Measurements from ENCODE around the gene CDKL5.
A peak's percentile ranks its signal among the peaks of the same experiment; 100 is the strongest.

CDKL5 gene

DNA sequence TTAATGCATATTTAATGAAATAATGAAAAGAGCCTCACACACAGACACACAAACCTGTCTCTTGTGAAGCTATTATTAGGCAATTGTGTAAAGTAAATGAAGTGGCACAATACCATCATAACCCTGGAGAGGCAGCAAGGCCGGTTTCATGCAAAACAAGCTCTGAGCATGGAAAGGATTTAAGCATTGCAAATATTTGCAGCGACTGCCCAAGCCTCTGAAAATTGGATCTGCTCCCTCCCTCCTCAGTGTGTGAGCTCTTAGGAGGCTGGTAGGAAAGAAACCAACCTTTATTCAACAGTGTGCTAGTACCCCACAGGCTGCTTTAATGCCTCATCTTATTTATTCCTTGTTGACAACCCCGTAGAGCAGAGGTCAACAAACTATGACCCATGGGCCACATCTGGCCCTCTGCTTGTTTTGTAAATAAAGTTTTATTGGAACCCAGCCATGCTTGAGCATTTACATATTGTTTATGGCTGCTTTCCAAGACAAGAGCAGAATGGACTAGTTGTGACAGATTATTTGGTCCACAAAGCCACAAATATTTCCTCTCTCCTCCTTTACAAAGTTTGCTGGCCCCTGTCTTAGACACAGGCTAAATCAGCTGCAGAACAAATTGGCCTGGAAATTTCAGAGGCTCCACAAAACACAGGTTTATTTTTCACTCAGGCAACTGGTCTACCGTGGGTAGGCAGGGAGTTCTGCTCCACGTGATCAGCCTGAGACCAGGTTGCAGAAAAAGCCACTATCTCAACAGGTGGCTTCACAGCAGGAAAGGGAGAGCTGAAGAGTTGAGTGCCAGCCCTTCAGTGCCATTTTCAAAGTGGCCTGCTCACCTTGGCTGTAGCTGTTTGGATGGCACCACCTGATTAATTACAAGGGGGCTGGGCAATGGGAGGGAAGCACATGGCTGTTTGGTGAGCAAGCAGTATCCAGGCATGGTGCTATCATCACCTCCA, 229.7 kb downstream of the CDKL5 start:
- DNase-seq = no peak

GRCh38 chrX:18661273-18661672, 235.9 kb downstream of the CDKL5 start:
- DNase-seq = no peak

GRCh38 chrX:18664947-18665346, 239.5 kb downstream of the CDKL5 start:
- DNase-seq = no peak

- DNase-seq = no peak
Observed at GRCh38 chrX:18666614-18667013, 241.2 kb downstream of the CDKL5 start.

DNA sequence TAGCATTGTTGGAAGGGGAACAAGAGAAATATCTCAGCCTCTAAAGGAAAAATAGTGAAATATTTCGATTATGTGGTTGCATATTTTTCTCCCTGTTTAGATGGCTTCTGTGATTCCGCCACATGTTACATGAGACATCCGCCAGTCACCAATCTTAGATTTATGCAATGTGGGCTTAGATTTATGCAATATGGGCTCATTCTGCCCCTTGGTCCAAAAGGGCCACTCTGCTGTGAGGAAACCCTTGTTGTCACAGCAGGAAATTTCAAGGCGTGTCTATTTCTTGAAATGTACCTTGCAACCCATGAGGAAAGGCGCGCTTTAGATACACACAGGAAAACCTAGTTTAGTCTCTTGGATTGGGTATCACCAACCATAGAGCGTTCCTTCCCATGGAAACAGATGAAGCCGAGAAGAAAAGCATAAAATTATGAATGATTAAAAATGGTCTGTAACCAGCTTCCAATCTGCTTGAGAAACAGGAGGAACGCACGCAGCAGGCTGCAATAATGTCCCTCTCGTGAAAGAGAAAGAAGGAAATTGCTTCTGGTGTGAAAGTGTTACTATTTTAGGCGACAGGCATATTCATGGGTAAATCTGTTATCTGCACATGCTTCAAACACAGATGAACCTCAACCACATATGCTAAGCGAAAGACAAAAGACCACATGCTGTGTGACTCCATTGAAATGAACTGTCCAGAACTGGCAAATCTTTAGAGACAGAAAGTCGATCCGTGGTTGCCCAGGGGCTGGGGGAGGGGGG, 242.8 kb downstream of the CDKL5 start:
- DNase-seq = peak; percentile 75

DNA sequence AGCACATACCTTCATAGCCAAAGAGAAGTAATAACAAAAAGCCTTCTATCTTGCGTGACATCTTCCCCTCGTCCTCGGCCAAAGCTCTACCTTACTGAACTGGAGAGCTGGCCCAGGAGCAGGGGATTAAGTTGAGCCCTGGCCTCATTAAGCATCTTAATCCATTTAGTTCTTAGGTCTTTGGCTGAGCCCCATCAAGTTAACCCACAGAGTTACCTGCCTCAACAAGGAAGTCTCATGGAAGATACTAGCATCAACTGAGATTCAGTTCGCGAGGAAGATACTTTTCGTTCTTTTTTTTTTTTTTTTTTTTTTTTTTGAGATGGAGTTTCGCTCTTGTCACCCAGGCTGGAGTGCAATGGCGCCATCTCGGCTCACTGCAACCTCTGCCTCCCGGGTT, 246.6 kb downstream of the CDKL5 start, which contains the start of gene RS1:
Gene RS1, minus strand, starts transcription at position 101 of the 400 bp plus-strand sequence. Its CDS starts 40 bp downstream, at position 61.
- no peak for DNase-seq

- DNase-seq = no peak
Observed at GRCh38 chrX:18674417-18674787, 249.0 kb downstream of the CDKL5 start.

DNA sequence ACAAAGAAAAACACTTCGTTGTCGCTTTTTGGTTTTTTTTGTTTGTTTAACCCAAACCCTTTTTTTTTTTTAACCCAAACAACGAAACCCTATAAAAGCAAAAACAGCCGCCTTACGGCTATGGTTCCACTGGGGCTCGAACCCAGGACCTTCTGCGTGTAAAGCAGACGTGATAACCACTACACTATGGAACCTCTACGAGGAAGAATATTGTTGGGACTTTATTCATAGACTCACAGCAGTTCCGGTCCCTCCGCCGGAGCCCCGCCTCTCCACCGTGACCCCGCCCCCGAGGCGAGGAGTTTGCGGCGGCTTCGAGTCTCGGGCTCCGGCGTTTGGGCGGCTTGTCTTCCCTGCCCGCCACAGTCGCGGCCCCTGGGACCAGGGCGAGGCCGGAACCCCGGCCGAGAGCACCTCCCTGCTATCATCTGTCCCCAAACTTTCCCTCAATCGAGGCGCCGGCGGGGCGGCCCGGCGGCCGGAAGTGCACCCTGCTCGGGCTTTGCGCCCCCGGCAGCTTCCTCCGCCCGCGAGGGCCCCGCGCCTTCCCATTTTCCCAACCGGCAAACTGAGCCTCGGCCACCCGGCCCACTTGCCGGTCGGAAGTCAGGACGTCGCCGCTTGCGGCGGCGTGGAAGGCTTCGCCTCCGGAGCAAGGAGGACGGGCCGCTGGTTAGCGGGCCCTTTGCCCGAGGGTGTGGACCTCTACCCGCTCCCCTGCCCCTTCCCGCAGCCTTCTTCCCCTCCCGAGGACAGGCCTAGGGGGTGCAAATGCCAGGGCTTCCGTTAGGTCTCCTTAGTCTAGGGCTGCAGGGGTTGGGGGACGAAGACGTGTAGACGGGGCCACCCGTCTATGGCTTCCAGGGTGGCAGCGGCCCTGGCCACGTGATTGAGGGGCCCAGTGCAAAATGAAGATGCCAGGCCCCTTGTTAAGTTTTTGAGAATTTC, 249.7 kb downstream of the CDKL5 start:
- DNase-seq = peak; percentile 88

- no peak for DNase-seq
Observed at GRCh38 chrX:18676050-18676449, 250.6 kb downstream of the CDKL5 start.

DNA sequence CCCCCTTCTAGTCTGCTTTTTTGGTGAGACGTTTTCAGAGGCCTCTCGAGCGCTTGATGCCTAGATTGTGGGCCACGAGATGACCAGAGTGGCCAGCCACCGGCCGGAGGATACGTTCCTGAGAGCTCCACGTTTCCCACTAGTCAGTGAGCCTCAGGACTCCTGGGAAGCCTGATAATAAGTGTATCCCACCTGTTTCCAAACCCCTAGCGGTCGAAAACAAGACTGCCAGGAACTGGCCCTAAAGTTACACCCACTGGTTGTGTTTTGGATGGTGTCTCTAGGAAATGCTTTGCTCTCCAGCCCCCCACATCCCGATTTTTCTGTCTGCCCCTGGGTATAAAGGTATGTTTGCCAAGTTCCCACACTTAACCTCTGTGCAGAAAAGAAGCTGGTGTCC, 251.1 kb downstream of the CDKL5 start:
- no peak for DNase-seq

DNA sequence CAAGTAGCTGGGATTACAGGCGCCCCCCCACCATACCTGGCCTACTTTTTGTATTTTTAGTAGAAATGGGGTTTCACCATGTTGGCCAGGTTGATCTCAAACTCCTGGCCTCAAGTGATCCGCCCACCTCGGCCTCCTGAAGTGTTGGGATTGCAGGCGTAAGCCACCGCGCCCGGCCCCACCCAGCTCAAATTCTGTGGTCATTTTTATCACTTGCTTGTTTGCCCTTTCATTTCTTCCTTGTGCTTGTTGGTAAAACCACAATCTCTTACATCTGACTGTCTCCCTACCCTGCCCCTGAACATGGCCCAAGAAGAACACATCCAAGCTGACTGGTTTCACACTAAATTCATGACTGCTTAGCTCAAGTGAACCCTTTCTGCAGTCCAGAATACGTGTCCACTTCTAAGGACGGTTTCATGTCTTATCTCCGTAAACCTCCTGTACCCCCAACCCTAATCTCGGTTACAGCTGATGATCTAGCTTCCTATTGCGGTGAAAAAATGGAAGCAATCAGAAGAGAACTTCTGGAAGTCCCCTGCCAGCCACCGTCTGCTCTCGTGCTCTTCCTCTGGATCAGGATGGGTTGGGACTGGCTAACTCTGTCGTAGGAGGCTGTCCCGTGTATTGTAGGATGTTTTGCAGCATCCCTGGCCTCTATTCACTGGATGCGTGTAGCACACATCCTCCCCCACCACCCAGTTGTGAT, 251.9 kb downstream of the CDKL5 start:
- DNase-seq = peak; percentile 92

- DNase-seq = no peak
Observed at GRCh38 chrX:18681996-18682395, 256.6 kb downstream of the CDKL5 start.

- no peak for DNase-seq
Observed at GRCh38 chrX:18682979-18683387, 257.6 kb downstream of the CDKL5 start.

DNA sequence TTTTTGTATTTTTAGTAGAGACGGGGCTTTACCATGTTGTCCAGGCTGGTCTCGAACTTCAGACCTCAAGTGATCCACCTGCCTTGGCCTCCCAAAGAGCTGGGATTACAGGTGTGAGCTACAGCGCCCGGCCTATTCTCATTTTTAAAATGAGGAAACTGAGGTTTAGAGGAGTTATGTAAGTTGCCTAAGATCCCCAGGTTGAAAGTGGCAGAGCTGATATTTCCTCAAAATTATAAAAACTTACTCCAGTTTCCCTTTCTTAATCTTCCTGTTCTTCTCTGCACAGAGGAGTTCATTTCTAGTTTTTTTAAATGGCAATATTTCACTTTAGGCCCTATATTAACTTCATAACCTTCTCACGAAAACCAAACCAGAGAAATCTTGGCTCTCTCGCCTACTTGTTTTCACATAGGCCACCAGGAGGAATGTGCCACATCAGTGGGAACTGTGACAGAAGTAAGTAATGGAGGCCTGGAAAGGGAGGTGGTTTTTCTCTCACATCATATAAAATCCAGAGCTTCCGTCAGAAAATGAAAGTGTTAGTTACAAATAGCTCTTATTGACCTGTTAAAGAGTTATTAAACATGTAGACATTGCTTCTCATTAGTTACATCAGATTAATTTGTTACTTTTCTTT, 262.6 kb downstream of the CDKL5 start:
- no peak for DNase-seq

DNA sequence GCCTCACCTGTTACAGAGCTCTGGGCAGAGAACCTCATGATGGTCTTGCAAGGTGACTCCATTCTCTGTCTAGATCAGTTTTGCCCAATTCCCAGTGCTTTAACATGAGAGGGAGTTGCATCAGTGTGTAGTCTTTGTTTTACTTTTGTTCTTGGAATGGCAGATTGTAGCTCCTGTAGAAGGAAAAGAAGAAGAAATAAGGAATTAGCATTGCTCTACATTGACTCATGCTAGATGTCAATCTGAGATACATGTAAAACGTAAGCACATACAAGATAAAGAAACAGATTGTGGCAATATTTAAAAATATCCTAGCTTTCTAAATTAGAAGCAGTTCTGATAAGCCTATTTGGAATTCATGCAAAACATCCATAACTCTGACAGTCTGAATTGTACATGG, 266.0 kb downstream of the CDKL5 start:
- DNase-seq = no peak

DNA sequence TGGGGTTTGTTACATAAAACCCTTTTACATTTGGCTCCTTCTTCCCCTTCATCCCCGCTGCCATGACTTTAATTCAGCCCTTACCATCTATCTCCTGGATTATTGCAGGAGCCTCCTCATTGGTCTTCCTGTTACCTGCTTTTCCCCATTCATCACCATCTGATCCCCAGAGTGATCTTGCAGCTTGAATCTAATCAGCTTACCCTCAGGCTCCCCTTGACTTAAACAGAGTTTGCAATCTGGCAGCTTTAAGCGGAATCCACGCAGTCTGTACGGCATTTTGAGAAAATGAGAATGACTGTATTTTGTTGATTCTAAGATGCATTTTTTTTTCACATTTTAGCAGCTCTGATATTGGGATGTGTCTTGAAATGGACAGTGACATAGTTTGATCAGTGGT, 267.1 kb downstream of the CDKL5 start:
- DNase-seq = no peak

GRCh38 chrX:18696653-18697052, 271.2 kb downstream of the CDKL5 start:
- no peak for DNase-seq

- no peak for DNase-seq
Observed at GRCh38 chrX:18698737-18699650, 273.6 kb downstream of the CDKL5 start.

DNA sequence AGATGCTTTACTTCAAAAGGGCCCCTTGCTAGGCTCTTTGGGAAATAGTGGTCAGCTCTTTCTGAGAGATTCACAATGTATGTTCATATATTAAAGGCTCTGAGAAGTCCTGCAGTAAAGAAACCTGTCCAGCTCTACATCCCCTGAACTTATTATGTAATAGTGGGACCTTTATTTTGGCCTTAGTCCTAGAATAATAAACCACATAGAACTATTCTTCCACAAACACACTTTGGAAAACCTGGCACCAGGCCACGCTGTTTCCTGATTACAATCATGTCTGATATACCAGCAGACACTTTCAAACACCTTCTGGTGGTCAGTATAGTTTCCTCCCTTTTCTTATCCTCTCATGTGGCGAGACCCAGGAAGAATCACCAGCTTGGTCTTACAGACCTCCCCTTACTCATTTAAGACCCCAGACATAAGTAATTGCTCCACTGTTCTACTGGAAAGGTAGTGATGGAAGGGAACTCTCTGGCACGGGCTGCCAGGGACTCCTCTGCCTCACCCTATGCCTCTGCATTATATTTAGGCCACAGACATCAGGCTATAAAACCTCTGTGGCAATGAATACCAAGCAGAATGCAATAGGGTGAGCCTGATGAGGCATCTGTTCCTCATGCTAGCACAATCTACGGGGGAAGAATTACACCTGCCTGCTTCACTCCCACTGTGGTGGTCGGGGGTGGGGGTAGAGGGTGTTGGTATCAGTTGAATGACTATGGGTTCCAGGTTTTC, 276.4 kb downstream of the CDKL5 start:
- DNase-seq = no peak
